NCI-H1930 (cell line): Measurements from ENCODE around the gene SEBOX.
A peak's percentile ranks its signal among the peaks of the same experiment; 100 is the strongest.

ENCODE experiments used
- DNase-seq, 2 experiments: peaks; one replicate each; lab custom pipeline; 2025; lab: John Stamatoyannopoulos, UW

The SEBOX gene

GRCh38 chr17:28368306-28368831, 3.4 kb upstream of the SEBOX start:
- DNase-seq, result no peak

GRCh38 chr17:28367641-28368305, 2.8 kb upstream of the SEBOX start:
- DNase-seq, result no peak

- DNase-seq, result no peak
These were observed 1.6 kb upstream of the SEBOX start for GRCh38 chr17:28366605-28367004.

- no peak for DNase-seq
These were observed 488 bp upstream of the SEBOX start for GRCh38 chr17:28365487-28365886.

- DNase-seq, result no peak
These were observed 986 bp downstream of the SEBOX start for GRCh38 chr17:28363776-28364650.

GRCh38 chr17:28363186-28363585, 1.8 kb downstream of the SEBOX start:
- no peak for DNase-seq

- DNase-seq, result peak in 1 of 2 experiments; percentile 7
These were observed 7.2 kb downstream of the SEBOX start for GRCh38 chr17:28357901-28358197.

- peak; percentile 85 to 92 for DNase-seq
These were observed 7.7 kb downstream of the SEBOX start, which contains the start of gene POLDIP2 for GRCh38 chr17:28357061-28357900. TSS of gene POLDIP2 (minus strand) at chr17:28357527. CDS start at chr17:28357448, 79 bp downstream.

GRCh38 chr17:28350271-28350670, 14.7 kb downstream of the SEBOX start:
- no peak for DNase-seq

- no peak for DNase-seq
These were observed 16.0 kb downstream of the SEBOX start for GRCh38 chr17:28348979-28349378.

GRCh38 chr17:28347261-28347891, 17.6 kb downstream of the SEBOX start:
- no peak for DNase-seq

GRCh38 chr17:28346746-28347246, 18.2 kb downstream of the SEBOX start:
- DNase-seq, result no peak

- DNase-seq, result no peak
These were observed 18.8 kb downstream of the SEBOX start for GRCh38 chr17:28346199-28346580.

GRCh38 chr17:28345419-28346198, 19.4 kb downstream of the SEBOX start:
- no peak for DNase-seq

- DNase-seq, result no peak
These were observed 20.5 kb downstream of the SEBOX start for GRCh38 chr17:28344435-28344901.

- no peak for DNase-seq
These were observed 21.0 kb downstream of the SEBOX start for GRCh38 chr17:28344011-28344410.

GRCh38 chr17:28343491-28343932, 21.5 kb downstream of the SEBOX start:
- no peak for DNase-seq

GRCh38 chr17:28342313-28342712, 22.7 kb downstream of the SEBOX start:
- no peak for DNase-seq

- DNase-seq, result no peak
These were observed 23.5 kb downstream of the SEBOX start for GRCh38 chr17:28341516-28341915.

GRCh38 chr17:28340374-28340773, 24.6 kb downstream of the SEBOX start:
- no peak for DNase-seq

- DNase-seq, result no peak
These were observed 25.6 kb downstream of the SEBOX start for GRCh38 chr17:28339431-28339830.
